ENCODE results near the gene LRRC4B. TPM values are rescaled to one million over a fixed set of nuclear protein-coding genes. Genes with fewer than 3 reads are reported as not detected.
A peak's percentile ranks its signal among the peaks of the same experiment; 100 is the strongest.
"Not testable (repeated sequence)": the region's sequence is repeated elsewhere in the genome, so short reads cannot be mapped to it uniquely, and the experiment has no call there.

LRRC4B gene
- total RNA-seq, 2 donors from 2014 or later, result 0.58 TPM; not detected in 1

- H3K36me3 Mint-ChIP-seq (ENCODE audit: insufficient read depth in 2 of 2), result peaks cover 7 to 16% of the 10 kb centered on the region in 2 donors
- peaks cover 0 to 2% of the 10 kb centered on the region in 2 donors for H3K9me3 Mint-ChIP-seq
- peaks cover 21% of the 10 kb centered on the region for H3K4me1 Mint-ChIP-seq (ENCODE audit: low read depth)
- H3K27me3 Mint-ChIP-seq (ENCODE audit: low read depth), result no peaks in the 10 kb centered on the region
- ATAC-seq (replicated peaks in 1 of 2), result no peak
- DNase-seq, result no peak
- no peak overlapping the region for H3K4me3 Mint-ChIP-seq
- H3K27ac Mint-ChIP-seq, result no peak overlapping the region
Observed at GRCh38 chr19:50482271-50482855, 85.9 kb downstream of the LRRC4B start.

- Mint-ChIP-seq H3K27ac (no peak overlapping the region), H3K4me3 (no peak overlapping the region), H3K36me3 (ENCODE audit: insufficient read depth in 2 of 2) (peaks cover 7 to 16% of the 10 kb centered on the region in 2 donors), H3K4me1 (ENCODE audit: low read depth) (peaks cover 21% of the 10 kb centered on the region), H3K9me3 (peaks cover 0 to 2% of the 10 kb centered on the region in 2 donors), H3K27me3 (ENCODE audit: low read depth) (no peaks in the 10 kb centered on the region)
- DNase-seq (no peak), ATAC-seq (replicated peaks in 1 of 2) (no peak)
Observed at GRCh38 chr19:50481351-50482149, 86.7 kb downstream of the LRRC4B start.

GRCh38 chr19:50480281-50481111 lies 87.7 kb downstream of the LRRC4B start:
- H3K4me3 Mint-ChIP-seq, result no peak overlapping the region
- peaks cover 0 to 2% of the 10 kb centered on the region in 2 donors for H3K9me3 Mint-ChIP-seq
- no peak for DNase-seq
- H3K27ac Mint-ChIP-seq, result no peak overlapping the region
- H3K27me3 Mint-ChIP-seq (ENCODE audit: low read depth), result no peaks in the 10 kb centered on the region
- H3K36me3 Mint-ChIP-seq (ENCODE audit: insufficient read depth in 2 of 2), result peaks cover 7 to 13% of the 10 kb centered on the region in 2 donors
- peaks cover 22% of the 10 kb centered on the region for H3K4me1 Mint-ChIP-seq (ENCODE audit: low read depth)
- ATAC-seq (replicated peaks in 1 of 2), result no peak

- H3K9me3 Mint-ChIP-seq, result no peaks in the 10 kb centered on the region
- H3K4me1 Mint-ChIP-seq (ENCODE audit: low read depth), result peaks cover 26% of the 10 kb centered on the region
- no peak for ATAC-seq (replicated peaks in 1 of 2)
- H3K27me3 Mint-ChIP-seq (ENCODE audit: low read depth), result no peaks in the 10 kb centered on the region
- no peak for DNase-seq
- H3K4me3 Mint-ChIP-seq, result no peak overlapping the region
- H3K27ac Mint-ChIP-seq, result no peak overlapping the region
- H3K36me3 Mint-ChIP-seq (ENCODE audit: insufficient read depth in 2 of 2), result peaks cover 5 to 8% of the 10 kb centered on the region in 2 donors
Observed at GRCh38 chr19:50479761-50480251, 88.4 kb downstream of the LRRC4B start.

- no peak for ATAC-seq (replicated peaks in 1 of 2)
- H3K36me3 Mint-ChIP-seq (ENCODE audit: insufficient read depth in 2 of 2), result peaks cover 5 to 8% of the 10 kb centered on the region in 2 donors
- DNase-seq, result no peak
- H3K4me3 Mint-ChIP-seq, result peak overlapping the region in 1 of 2 donors; percentile 23
- no peaks in the 10 kb centered on the region for H3K27me3 Mint-ChIP-seq (ENCODE audit: low read depth)
- H3K4me1 Mint-ChIP-seq (ENCODE audit: low read depth), result peaks cover 26% of the 10 kb centered on the region
- H3K9me3 Mint-ChIP-seq, result no peaks in the 10 kb centered on the region
- peak overlapping the region; percentile 38 for H3K27ac Mint-ChIP-seq
Observed at GRCh38 chr19:50478901-50479715, 89.1 kb downstream of the LRRC4B start.

GRCh38 chr19:50477751-50478515 lies 90.3 kb downstream of the LRRC4B start:
- H3K27ac Mint-ChIP-seq, result peak overlapping the region; percentile 3
- H3K4me1 Mint-ChIP-seq (ENCODE audit: low read depth), result peaks cover 26% of the 10 kb centered on the region
- ATAC-seq (replicated peaks in 1 of 2), result no peak
- no peak for DNase-seq
- H3K36me3 Mint-ChIP-seq (ENCODE audit: insufficient read depth in 2 of 2), result peaks cover 5 to 7% of the 10 kb centered on the region in 2 donors
- H3K4me3 Mint-ChIP-seq, result peak overlapping the region; percentile 95 to 99
- H3K27me3 Mint-ChIP-seq (ENCODE audit: low read depth), result no peaks in the 10 kb centered on the region
- H3K9me3 Mint-ChIP-seq, result no peaks in the 10 kb centered on the region

GRCh38 chr19:50476907-50477238 lies 91.4 kb downstream of the LRRC4B start:
- DNase-seq (no peak), ATAC-seq (replicated peaks in 1 of 2) (no peak)
- no peaks in the 10 kb centered on the region for H3K9me3 Mint-ChIP-seq
- no peaks in the 10 kb centered on the region for H3K27me3 Mint-ChIP-seq (ENCODE audit: low read depth)
- peak overlapping the region; percentile 95 to 99 for H3K4me3 Mint-ChIP-seq
- H3K4me1 Mint-ChIP-seq (ENCODE audit: low read depth), result peaks cover 26% of the 10 kb centered on the region
- H3K36me3 Mint-ChIP-seq (ENCODE audit: insufficient read depth in 2 of 2), result peaks cover 3 to 7% of the 10 kb centered on the region in 2 donors
- H3K27ac Mint-ChIP-seq, result peak overlapping the region; percentile 64

- H3K27ac Mint-ChIP-seq, result peak within 1 kb of the TSS; percentile 64
- H3K4me1 Mint-ChIP-seq (ENCODE audit: low read depth), result peaks cover 26% of the 10 kb centered on the region
- peaks cover 3 to 7% of the 10 kb centered on the region in 2 donors for H3K36me3 Mint-ChIP-seq (ENCODE audit: insufficient read depth in 2 of 2)
- peak within 1 kb of the TSS; percentile 95 to 99 for H3K4me3 Mint-ChIP-seq
- no peaks in the 10 kb centered on the region for H3K9me3 Mint-ChIP-seq
- ATAC-seq (replicated peaks in 1 of 2), result peak; percentile 97
- no peaks in the 10 kb centered on the region for H3K27me3 Mint-ChIP-seq (ENCODE audit: low read depth)
- DNase-seq, result peak; percentile 97
Observed at GRCh38 chr19:50476224-50476906, 91.9 kb downstream of the LRRC4B start, which contains the start of the genes EMC10 and GARIN5A. EMC10 (plus strand) TSS chr19:50476507; CDS start chr19:50476545, 38 bp downstream. GARIN5A (minus strand) TSS chr19:50476848; CDS start chr19:50476388, 460 bp downstream.

- H3K4me3 Mint-ChIP-seq, result peak overlapping the region; percentile 95 to 99
- no peaks in the 10 kb centered on the region for H3K27me3 Mint-ChIP-seq (ENCODE audit: low read depth)
- no peaks in the 10 kb centered on the region for H3K9me3 Mint-ChIP-seq
- H3K4me1 Mint-ChIP-seq (ENCODE audit: low read depth), result peaks cover 26% of the 10 kb centered on the region
- no peak for DNase-seq
- peak overlapping the region; percentile 64 for H3K27ac Mint-ChIP-seq
- no peak for ATAC-seq (replicated peaks in 1 of 2)
- H3K36me3 Mint-ChIP-seq (ENCODE audit: insufficient read depth in 2 of 2), result peaks cover 3 to 7% of the 10 kb centered on the region in 2 donors
Observed at GRCh38 chr19:50475736-50476223, 92.5 kb downstream of the LRRC4B start.

- no peaks in the 10 kb centered on the region for H3K9me3 Mint-ChIP-seq
Observed at GRCh38 chr19:50475101-50475568, 93.1 kb downstream of the LRRC4B start.

GRCh38 chr19:50473336-50473735 lies 94.9 kb downstream of the LRRC4B start:
- H3K36me3 Mint-ChIP-seq (ENCODE audit: insufficient read depth in 2 of 2); H3K27ac Mint-ChIP-seq; H3K9me3 Mint-ChIP-seq; DNase-seq; H3K4me3 Mint-ChIP-seq; H3K27me3 Mint-ChIP-seq (ENCODE audit: low read depth); ATAC-seq (replicated peaks in 1 of 2): not testable (repeated sequence)
- peaks cover 23% of the 10 kb centered on the region for H3K4me1 Mint-ChIP-seq (ENCODE audit: low read depth)

More at GRCh38 chr19:50475101-50475568, 93.1 kb downstream of the LRRC4B start:
- peak overlapping the region; percentile 31 to 55 for H3K4me3 Mint-ChIP-seq
- no peak for ATAC-seq (replicated peaks in 1 of 2)
- DNase-seq, result no peak
- H3K36me3 Mint-ChIP-seq (ENCODE audit: insufficient read depth in 2 of 2), result peaks cover 3 to 7% of the 10 kb centered on the region in 2 donors
- peak overlapping the region; percentile 59 for H3K27ac Mint-ChIP-seq
- H3K27me3 Mint-ChIP-seq (ENCODE audit: low read depth), result no peaks in the 10 kb centered on the region
- peaks cover 26% of the 10 kb centered on the region for H3K4me1 Mint-ChIP-seq (ENCODE audit: low read depth)

Data from activated T-cell treated with anti-CD3 and anti-CD28 coated beads, Interleukin-2, amount 50 U/mL, for 72 hours (primary cell).